ENCODE measurements around the gene PTGDS.

PTGDS gene

DNA sequence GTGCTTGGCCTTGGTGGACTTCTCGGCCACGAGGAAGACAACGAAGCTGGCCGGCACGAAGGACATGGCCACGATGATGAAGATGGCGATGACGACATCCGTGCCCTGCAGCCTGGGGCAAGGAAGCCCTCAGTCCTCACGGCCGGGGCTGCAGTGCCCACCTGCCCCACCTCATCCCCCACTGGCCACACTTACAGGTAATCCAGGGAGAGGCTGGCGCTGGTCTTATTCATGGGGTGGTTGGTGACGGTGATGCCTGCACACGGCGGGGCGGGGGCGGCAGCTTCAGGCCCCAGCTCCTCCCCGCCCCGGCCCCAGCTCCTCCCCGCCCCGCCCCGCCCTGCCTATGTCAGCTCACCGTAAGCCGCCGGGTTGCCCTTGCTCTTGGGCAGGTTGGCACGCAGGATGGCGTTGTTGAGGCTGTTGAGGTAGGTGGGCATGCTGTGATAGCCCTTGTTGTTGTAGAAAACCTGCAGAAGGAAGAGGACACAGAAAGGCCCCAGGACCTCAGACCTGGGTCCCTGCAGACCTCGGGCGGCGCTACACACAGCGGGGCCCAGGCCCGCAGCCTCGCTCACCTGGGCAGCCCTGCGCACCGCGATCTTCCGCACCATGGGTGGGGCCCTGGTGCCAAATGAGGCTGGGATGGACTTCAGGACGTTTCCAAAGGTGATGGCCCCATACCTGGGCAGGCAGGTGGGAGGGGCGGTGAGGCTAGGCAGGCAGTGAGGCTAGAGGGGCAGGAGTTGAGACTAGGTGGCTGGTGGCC lies 34.8 kb downstream of the PTGDS start:
- DNase-seq, result no peak

- DNase-seq, result no peak
These were observed 35.6 kb downstream of the PTGDS start for GRCh38 chr9:137012694-137013570.

- DNase-seq, result no peak
These were observed 36.3 kb downstream of the PTGDS start for GRCh38 chr9:137013571-137013940.

DNA sequence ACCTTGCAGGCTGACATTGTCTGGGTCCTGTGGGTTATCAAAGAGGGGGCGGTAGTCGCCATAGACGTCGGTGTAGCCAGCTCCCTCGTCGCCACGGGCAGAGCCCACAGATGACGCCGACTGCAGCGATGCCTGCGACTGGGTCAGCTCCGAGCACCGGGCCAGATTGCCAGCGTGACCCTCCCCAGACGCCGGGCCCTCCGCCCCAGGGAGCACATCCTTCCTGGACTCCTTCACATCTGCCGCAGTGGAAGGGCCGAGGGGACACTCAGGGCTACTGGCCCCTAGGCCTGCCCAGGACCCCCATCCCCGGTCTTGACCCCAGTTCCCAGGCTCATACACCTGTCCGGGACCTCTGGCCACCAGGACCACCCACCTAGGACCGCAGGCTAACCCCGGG lies 36.9 kb downstream of the PTGDS start:
- no peak for DNase-seq

DNA sequence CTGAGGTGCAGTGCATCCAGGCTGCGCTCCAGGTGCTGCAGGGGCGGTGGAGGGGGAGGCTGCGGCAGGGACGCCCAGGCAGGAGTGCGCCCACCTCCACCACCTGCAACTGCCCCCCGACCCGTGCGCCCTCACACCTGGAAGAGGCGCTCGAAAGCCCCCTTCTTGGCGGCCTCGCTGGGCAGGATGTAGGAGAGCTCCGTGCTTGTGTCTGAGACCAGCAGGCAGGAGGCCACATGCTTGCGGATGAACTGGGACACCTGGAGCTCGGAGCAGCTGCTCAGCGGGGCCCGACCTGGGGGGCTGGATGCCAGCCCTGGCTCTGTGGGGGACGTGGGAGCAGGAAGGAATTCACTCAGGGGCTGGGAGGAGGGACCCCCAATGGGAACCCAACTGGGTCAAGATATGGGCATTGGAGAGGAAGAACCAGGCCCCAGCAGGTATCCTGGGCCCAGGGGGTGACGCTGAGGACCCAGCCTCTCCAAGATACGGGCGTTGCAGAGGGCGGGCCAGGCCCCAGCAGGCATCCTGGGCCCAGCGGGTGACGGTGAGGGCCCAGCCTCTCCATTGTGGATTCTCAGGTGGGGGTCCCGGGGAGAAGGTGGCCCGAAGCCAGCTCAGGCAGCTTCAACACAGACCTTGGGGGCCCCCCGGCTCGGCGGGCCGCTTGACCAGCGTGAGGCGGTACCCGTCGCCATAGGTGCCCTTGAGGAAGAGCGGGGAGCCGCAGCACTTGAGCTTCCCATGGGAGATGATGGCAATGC lies 37.7 kb downstream of the PTGDS start:
- DNase-seq, result no peak

- no peak for DNase-seq
These were observed 38.2 kb downstream of the PTGDS start for GRCh38 chr9:137015540-137015930.

DNA sequence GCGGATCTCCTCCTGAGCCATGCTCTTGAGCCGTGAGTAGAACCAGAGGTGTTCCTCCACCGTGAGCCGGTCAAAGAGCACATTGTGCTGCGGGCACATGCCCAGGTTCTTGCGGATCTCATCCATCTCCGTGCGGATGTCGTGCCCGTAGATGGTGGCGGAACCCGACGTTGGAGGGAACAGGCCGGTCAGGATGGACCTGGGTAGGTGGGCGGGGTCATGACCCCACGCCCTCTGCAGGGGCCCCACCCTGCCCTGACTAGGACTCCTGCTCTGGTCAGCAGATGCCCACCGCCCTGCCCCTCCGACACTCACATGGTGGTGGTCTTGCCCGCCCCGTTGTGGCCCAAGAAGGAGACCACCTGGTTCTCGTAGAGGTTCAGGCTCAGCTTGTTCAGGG lies 38.7 kb downstream of the PTGDS start:
- DNase-seq, result no peak

GRCh38 chr9:137016436-137016835 lies 39.1 kb downstream of the PTGDS start:
- DNase-seq, result no peak

DNA sequence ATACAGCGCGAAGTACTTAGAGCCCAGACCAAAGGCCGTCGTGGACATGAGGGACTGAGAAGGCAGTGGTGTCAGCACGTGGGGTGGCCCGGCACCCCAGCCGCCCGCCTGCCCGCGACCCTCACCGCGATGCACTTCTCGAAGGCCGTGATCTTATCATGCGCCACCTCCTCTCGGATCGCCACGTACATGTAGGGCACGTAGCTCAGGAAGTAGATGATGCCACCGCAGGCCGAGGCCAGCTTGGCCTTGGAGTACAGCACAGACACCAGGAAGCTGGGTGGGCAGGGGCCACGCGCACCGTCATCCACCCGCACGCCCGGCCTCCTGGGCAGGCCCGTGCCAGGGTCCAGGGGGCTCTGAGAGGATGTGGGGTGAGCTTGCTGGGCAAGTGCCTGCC lies 39.8 kb downstream of the PTGDS start:
- no peak for DNase-seq

- no peak for DNase-seq
These were observed 40.6 kb downstream of the PTGDS start for GRCh38 chr9:137017791-137018497.

DNA sequence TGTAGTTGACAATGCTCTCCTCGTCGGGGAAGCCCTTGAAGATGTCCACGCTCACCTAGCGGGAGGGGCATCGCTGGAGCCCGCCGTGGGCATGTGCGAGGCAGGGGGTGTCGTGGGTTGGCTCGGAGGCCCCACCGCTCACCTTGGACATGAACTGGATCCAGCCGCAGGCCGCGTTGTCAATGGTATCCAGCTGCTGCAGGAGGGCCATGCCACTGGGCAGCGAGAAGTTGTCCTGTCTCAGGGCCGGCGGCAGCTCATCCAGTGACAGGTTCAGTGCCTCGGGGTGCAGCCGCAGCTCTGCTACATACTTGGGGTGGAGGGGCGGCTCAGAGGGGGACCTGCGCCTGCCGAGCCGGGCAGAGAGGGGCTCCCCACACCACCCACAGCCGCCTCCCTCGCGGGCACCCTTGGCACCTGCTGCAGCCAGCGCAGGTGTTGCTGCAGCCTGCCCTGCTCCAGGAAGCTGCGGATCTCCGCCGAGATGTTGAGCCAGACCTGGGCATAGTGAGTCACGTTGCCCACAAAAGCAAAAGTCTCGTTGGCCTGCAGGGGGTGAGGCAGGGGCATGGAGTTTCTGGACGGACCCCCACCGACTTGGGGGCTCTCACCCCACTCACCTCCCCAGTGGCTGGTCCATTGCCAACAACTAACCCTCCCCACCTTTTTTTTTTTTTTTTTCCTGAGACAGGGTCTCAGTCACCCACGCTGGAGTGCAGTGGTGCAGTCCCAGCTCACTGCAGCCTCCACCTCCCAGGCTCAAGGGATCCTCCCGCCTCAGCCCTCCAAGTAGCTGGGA lies 41.7 kb downstream of the PTGDS start:
- DNase-seq, result no peak

- no peak for DNase-seq
These were observed 42.8 kb downstream of the PTGDS start for GRCh38 chr9:137019891-137020683.

DNA sequence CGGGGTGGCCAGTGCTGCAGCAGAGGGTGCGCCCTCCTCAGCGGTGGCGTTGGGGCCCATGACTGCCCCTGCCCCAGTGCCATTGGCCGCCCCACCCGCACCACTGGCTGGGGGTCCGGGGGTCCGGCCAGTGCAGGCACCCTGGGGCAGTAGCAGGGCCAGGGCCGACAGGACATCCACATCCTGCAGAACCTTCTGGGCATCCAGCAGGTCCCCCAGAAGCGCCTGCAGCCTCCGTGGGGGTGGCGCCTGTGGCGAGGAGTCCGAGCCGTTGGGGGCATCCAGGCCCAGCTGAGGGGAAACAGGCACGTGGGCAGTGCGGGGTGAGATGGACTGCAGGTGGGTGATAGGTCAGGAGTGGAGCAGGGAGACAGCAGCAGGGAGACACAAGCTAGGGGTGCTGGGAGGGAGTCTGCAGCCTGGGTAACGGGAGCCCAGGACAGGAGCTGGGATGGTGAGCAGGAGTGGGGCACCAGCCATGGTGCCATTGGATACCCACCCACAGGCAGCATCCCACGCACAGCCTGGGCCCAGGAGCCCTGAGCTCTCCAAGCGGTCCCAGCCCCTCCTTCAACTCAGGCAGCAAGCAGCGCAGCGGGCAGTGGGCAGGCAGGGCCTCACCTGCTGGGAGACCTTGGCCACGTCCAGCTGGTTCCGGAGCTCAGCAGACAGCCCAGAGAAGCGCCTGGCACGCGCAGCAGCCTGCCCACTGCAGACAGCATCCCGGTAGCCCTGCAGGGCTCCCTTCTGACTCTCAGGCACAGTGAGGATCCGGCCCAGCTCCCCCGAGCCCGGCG lies 43.7 kb downstream of the PTGDS start:
- no peak for DNase-seq

- no peak for DNase-seq
These were observed 44.3 kb downstream of the PTGDS start for GRCh38 chr9:137021568-137021978.

- no peak for DNase-seq
These were observed 44.8 kb downstream of the PTGDS start for GRCh38 chr9:137021979-137022661.

GRCh38 chr9:137022662-137023008 lies 45.3 kb downstream of the PTGDS start:
- DNase-seq, result no peak

DNA sequence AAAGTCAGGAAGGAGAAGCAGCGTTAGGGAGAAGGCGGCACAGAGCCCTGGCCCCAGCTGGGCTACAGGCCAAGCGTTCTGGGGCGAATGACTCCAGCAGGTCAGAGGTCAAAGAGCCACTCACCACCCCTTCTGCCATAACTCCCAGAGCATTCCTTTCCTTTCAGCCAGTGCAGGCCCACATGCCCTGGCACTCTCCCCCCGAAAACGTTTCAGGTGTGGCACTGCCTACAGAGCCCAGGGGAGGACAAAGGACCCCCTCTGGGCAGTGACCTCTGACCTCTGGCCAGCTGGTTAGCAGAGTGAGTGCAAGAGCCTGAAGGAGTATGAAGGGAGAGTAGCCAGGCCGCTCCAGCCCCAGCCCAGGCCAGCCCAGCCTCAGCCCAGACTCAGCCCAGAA lies 45.9 kb downstream of the PTGDS start:
- no peak for DNase-seq

GRCh38 chr9:137023583-137023991 lies 46.3 kb downstream of the PTGDS start:
- DNase-seq, result no peak

DNA sequence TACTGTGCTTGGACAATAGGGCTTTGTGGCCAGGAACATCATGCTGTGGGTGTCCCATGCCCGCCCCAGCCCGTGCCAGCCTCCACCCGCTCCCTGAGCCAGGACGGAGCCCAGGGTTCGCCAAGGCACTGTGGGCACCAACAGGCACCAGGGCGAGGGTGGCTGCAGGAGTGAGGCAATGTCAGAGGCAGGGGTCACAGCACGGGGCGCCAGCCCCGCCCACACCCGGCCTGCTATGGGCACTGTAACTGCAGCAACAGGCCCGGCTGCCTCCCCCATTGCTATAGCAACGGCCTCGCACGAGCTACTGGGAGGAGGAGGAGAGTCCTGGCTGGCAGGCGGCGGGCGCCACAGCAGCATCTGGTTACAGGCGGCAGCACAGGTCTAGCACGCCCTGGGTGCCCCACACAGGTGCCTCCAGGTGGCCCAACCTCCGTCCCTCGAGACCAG lies 48.2 kb downstream of the PTGDS start:
- DNase-seq, result peak; percentile 93

GRCh38 chr9:137026384-137026783 lies 49.1 kb downstream of the PTGDS start:
- DNase-seq, result no peak
